ENCODE data around the gene HIVEP2.
A peak's percentile ranks its signal among the peaks of the same experiment; 100 is the strongest.

The HIVEP2 gene

GRCh38 chr6:142868917-142869316, 76.1 kb downstream of the HIVEP2 start:
- H3K9me3 ChIP-seq (ENCODE audit: control insufficient read depth, low read length) = no peaks in the 10 kb centered on the region
- H3K9ac ChIP-seq = no peak overlapping the region
- H3K79me2 ChIP-seq = peaks cover 3% of the 10 kb centered on the region
- no peak overlapping the region for H3K27ac ChIP-seq
- H3K4me2 ChIP-seq (ENCODE audit: low read length) = no peak overlapping the region
- TF ChIP-seq CTCF (IDR thresholded peaks at IDR 0.05) = no peak
- no peaks in the 10 kb centered on the region for H3K27me3 ChIP-seq (ENCODE audit: control insufficient read depth, insufficient read depth, low read length)
- no peaks in the 10 kb centered on the region for H3K36me3 ChIP-seq (ENCODE audit: control insufficient read depth, insufficient read depth, low read length)
- no peak overlapping the region for H2AFZ ChIP-seq
- no peak overlapping the region for H3K4me3 ChIP-seq (ENCODE audit: low read depth, low read length)
- peaks cover 16% of the 10 kb centered on the region for H3K4me1 ChIP-seq

GRCh38 chr6:142867988-142868812, 76.8 kb downstream of the HIVEP2 start:
- Histone ChIP-seq H3K4me2 (ENCODE audit: low read length) (peak overlapping the region; percentile 52), H3K4me3 (ENCODE audit: low read depth, low read length) (no peak overlapping the region), H3K4me1 (peaks cover 16% of the 10 kb centered on the region), H3K27ac (no peak overlapping the region), H3K27me3 (ENCODE audit: control insufficient read depth, insufficient read depth, low read length) (no peaks in the 10 kb centered on the region), H3K79me2 (peaks cover 3% of the 10 kb centered on the region), H2AFZ (no peak overlapping the region), H3K9ac (no peak overlapping the region), H3K9me3 (ENCODE audit: control insufficient read depth, low read length) (no peaks in the 10 kb centered on the region), H3K36me3 (ENCODE audit: control insufficient read depth, insufficient read depth, low read length) (no peaks in the 10 kb centered on the region)
- TF ChIP-seq CTCF (IDR thresholded peaks at IDR 0.05) = no peak

- no peaks in the 10 kb centered on the region for H3K27me3 ChIP-seq (ENCODE audit: control insufficient read depth, insufficient read depth, low read length)
- no peak overlapping the region for H2AFZ ChIP-seq
- peaks cover 16% of the 10 kb centered on the region for H3K4me1 ChIP-seq
- H3K4me2 ChIP-seq (ENCODE audit: low read length) = peak overlapping the region; percentile 52
- H3K9me3 ChIP-seq (ENCODE audit: control insufficient read depth, low read length) = no peaks in the 10 kb centered on the region
- no peak overlapping the region for H3K27ac ChIP-seq
- TF ChIP-seq CTCF (IDR thresholded peaks at IDR 0.05) = no peak
- peaks cover 3% of the 10 kb centered on the region for H3K79me2 ChIP-seq
- H3K9ac ChIP-seq = no peak overlapping the region
- H3K36me3 ChIP-seq (ENCODE audit: control insufficient read depth, insufficient read depth, low read length) = no peaks in the 10 kb centered on the region
- no peak overlapping the region for H3K4me3 ChIP-seq (ENCODE audit: low read depth, low read length)
These were observed 77.6 kb downstream of the HIVEP2 start for GRCh38 chr6:142867355-142867801.

- H3K9me3 ChIP-seq (ENCODE audit: control insufficient read depth, low read length) = no peaks in the 10 kb centered on the region
- H3K36me3 ChIP-seq (ENCODE audit: control insufficient read depth, insufficient read depth, low read length) = no peaks in the 10 kb centered on the region
- no peak overlapping the region for H3K4me3 ChIP-seq (ENCODE audit: low read depth, low read length)
- H2AFZ ChIP-seq = no peak overlapping the region
- no peaks in the 10 kb centered on the region for H3K27me3 ChIP-seq (ENCODE audit: control insufficient read depth, insufficient read depth, low read length)
- peaks cover 16% of the 10 kb centered on the region for H3K4me1 ChIP-seq
- no peak overlapping the region for H3K4me2 ChIP-seq (ENCODE audit: low read length)
- TF ChIP-seq CTCF (IDR thresholded peaks at IDR 0.05) = no peak
- peaks cover 5% of the 10 kb centered on the region for H3K79me2 ChIP-seq
- no peak overlapping the region for H3K9ac ChIP-seq
- no peak overlapping the region for H3K27ac ChIP-seq
These were observed 81.0 kb downstream of the HIVEP2 start for GRCh38 chr6:142863981-142864380.

GRCh38 chr6:142861711-142862110, 83.3 kb downstream of the HIVEP2 start:
- Histone ChIP-seq H3K9me3 (ENCODE audit: control insufficient read depth, low read length) (no peaks in the 10 kb centered on the region), H3K4me3 (ENCODE audit: low read depth, low read length) (no peak overlapping the region), H3K4me2 (ENCODE audit: low read length) (no peak overlapping the region), H2AFZ (no peak overlapping the region), H3K79me2 (peaks cover 10% of the 10 kb centered on the region), H3K9ac (no peak overlapping the region), H3K27me3 (ENCODE audit: control insufficient read depth, insufficient read depth, low read length) (no peaks in the 10 kb centered on the region), H3K27ac (no peak overlapping the region), H3K4me1 (peaks cover 4% of the 10 kb centered on the region), H3K36me3 (ENCODE audit: control insufficient read depth, insufficient read depth, low read length) (no peaks in the 10 kb centered on the region)
- TF ChIP-seq CTCF (IDR thresholded peaks at IDR 0.05) = no peak

Measured in parathyroid adenoma (tissue), 2 donors.